Skin epidermis (tissue), 12 donors: Measurements from ENCODE around the gene METTL5.

Experiments used
- H3K27ac ChIP-seq, 21 experiments: fragments of 200-600 bp; sonication (generic) in 11 of 21; one replicate each; pipeline ENCODE4 v1.5.0; 2020; ENCODE audit warnings: mild to moderate bottlenecking in 3 of 21, inconsistent platforms in 2 of 21, moderate library complexity in 2 of 21
- H3K4me3 ChIP-seq, 7 experiments: fragments of 200-600 bp; sonication (generic) in 2 of 7; one replicate each; pipeline ENCODE4 v1.5.0; 2020; ENCODE audit warnings: inconsistent platforms in 2 of 7, mild to moderate bottlenecking in 2 of 7, moderate library complexity in 1 of 7

The METTL5 gene

DNA sequence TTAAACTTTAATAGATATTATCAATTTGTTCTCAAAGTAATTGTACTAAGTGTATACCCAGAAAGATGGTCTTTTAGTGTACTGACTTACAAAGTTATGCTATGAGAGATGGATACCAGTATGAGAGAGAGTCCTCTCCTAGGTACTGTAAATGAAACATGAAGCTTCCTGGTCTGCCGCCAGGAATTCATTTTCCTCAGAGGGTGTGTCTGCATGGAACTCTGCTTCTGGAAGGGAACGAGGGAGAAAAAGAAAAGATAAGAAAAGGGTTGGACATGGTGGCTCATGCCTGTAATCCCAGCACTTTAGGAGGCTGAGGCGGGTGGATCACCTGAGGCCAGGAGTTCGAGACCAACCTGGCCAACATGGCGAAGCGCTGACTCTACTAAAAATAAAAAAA lies 28.3 kb downstream of the METTL5 start:
- Histone ChIP-seq H3K27ac (no peak overlapping the region), H3K4me3 (no peak overlapping the region)

DNA sequence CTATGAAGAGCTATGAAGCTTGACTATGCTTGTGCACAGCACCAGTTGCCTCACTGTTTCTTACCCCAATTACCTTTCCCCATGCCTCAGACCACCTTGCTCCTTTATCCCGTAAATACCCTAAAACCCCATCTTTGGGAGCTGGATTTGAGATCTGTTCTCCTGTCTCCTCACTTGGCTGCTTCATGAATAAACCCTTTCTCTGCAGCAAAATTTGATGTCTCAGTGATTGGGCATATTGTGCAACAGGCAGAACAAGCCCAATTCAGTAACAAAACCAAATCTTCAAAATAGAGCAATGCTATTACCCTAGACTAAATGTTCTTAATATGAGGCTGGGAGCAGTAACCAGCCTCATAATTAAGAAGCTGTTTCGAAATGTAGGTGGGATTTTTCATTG lies 29.5 kb downstream of the METTL5 start:
- Histone ChIP-seq H3K4me3 (no peak overlapping the region), H3K27ac (no peak overlapping the region)

DNA sequence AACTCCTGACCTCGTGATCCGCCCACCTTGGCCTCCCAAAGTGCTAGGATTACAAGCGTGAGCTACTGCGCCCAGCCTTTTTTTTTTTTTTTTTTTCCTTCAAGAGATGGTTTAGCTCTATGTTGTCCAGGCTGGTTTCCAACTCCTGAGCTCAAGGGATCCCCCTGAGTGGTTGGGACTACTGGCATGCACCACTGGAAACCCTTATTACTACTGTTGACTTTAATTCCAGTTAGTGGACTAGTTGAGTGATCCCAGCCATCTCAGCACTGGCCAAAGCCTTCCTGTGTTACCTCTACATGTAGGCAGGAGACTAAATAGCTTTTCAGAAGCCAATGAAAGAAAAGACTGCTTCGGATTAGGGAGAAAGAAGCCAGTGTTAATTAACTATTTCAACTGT lies 34.1 kb downstream of the METTL5 start:
- no peak overlapping the region for H3K27ac ChIP-seq
- H3K4me3 ChIP-seq, result no peak overlapping the region

DNA sequence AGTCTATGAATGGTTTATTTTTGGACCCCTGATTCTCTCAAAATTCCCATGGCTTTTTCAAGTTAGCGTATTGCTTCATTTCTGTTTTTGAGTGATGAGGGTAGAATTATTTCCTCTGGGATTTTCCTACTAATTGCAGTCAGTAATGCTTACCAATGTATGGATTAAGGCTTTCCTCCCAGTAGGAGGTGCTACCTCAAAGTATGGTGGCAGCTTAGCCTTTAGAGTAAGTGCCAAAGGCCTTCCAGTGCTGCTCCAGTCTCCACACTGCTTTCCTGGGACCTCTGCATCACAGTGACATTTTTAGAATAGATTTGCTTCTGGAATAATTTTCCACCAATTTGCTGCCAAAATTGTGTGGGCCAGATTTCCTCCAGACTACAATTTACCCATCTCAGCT lies 42.2 kb downstream of the METTL5 start:
- Histone ChIP-seq H3K4me3 (no peak overlapping the region), H3K27ac (no peak overlapping the region)

DNA sequence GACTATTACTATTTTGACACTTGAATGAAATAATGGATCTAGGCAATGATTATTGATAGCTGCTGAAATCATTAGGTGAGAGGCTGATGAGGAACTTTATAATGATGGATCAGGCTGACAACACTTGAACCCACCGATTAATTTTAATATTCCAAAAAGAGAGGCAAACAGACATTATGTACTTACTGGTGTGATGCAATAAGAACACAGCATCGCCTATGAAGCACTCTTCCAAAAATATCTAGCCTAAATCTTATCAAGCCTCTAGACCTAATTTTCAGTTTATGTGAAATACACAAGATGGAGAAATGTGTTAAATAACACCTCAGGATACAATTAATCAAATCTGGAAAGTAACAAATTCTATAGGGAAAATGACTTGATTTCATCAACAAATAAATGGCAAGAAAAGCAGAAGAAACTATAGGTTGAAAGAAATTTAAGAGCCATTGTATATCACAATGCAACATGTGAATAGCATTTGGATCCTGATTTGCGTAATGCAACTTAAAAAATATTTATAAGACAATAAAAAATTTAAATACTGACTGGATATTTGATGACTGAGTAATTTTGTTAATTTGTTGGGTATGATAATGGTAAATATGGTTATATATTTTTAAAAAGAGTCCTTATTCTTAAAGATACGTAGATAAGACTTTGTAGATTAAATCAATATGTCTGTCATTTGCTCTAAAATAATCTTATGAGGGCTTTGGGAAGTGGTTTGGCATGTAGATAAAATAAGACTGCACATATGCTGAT lies 43.3 kb downstream of the METTL5 start:
- Histone ChIP-seq H3K4me3 (no peak overlapping the region), H3K27ac (no peak overlapping the region)

DNA sequence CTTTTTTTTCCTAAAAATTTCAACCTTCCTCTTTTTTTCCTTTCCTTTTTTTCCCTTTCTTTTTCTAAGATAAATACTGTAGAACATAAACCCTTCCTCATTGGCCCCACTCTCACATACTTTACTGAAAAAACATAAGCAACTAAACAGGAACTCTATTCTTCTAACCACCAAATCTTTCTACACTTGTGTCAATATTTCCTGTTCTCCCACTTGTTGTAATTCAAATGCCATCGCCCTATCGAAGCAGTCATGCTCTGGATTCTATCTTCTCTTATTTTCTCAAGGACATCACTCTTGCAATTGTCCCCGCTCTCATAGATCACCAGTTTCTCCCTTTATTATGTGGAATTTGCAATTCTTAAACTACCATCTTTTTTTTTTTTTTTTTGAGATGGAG lies 46.3 kb downstream of the METTL5 start:
- no peak overlapping the region for H3K4me3 ChIP-seq
- H3K27ac ChIP-seq, result no peak overlapping the region

DNA sequence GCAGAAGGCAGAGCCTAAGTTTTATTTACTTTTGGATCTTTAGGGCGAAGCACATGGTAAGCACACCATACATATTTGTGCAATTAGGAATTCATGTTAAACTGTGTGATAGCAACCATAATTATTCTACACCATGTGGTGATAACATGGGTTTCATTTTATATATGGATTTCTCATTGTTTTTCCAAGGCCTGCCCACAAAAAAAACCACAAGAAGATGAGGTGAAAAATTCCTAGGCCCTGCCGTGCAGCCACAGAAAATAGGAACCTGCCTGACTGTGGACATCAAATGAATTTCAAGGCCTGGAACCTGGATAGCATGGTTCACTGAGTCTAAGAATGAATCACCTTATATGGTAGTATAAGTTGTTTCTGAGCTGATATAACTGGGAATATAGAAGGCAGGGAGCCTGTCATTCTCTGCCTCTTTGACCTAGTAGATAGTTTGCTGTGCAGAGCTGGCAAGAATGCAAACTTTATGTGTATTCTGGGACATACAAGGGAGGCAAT lies 48.4 kb downstream of the METTL5 start:
- H3K4me3 ChIP-seq, result no peak overlapping the region
- no peak overlapping the region for H3K27ac ChIP-seq

DNA sequence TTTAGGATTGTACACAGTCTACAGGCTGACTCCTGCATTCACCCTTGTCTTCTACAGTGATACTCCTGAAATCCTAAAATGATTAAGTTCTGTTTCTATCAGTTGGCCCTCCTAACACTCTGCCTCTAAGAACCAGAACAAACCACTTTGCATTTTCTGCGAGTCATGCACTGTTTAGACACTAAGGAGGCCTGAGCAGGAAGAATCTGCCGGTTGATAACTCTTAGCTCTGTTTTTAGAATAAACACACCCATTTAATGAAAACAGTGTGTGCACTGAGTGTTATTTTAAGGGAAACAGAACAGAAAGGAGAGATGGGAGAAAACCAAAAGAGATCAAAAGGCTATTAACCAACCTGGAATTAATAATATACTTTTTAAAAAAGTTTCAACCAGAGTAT lies 48.9 kb downstream of the METTL5 start:
- Histone ChIP-seq H3K4me3 (no peak overlapping the region), H3K27ac (no peak overlapping the region)

DNA sequence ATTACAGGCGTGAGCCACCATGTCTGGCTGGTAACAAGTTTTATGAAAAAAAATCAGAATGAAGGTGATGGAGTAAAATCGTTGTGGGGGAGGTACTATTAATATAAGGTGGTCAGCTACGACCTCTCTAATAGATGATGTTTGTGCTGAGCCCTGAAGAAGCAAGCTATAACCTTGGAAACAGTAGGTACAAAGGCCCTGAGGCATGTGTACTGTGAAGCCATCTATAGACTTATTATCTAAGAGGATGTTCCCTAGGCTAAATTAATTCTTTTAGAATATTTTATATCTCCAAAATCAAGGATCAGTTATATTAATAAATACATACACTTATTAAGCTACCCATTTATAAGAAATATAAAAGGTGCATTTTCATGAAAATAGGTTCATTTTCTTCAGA lies 49.4 kb downstream of the METTL5 start:
- Histone ChIP-seq H3K4me3 (no peak overlapping the region), H3K27ac (no peak overlapping the region)

DNA sequence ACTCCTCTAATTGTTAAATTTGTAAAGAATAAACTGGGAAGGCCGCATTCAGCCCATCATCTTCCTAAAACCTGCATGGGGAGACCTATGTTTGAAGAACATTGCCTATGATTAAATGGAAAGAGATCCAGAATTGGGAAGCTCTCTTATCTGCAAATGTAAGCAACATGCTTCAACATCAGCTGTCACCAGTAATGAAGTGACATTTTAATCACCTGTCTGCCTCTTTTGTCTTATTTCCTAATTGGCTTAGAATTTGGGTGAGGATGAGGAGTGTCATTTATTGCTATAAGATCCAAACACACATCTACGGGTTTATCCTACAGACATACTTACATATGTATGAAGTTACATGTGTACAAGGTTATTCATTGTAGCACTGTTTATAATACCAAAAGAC lies 52.1 kb downstream of the METTL5 start:
- Histone ChIP-seq H3K27ac (no peak overlapping the region), H3K4me3 (no peak overlapping the region)

DNA sequence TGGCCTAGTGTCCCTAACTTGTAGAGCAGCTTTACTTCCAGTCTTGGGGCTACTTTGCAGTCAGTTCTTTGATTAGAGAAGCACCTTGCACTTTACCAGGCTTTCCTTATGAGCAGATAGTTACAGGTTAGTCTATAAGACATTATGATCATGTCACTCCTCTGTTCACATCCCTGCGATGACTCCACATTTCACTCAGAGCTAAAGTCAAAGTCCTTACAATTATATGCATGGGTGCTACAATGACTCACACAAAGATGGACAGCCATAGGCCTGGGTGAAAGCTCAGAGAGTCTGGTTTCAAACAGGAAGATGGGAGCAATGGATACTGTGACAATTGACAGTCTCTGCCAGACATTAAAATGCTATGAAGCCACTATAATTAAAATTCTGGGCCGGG lies 53.1 kb downstream of the METTL5 start:
- Histone ChIP-seq H3K4me3 (no peak overlapping the region), H3K27ac (no peak overlapping the region)

DNA sequence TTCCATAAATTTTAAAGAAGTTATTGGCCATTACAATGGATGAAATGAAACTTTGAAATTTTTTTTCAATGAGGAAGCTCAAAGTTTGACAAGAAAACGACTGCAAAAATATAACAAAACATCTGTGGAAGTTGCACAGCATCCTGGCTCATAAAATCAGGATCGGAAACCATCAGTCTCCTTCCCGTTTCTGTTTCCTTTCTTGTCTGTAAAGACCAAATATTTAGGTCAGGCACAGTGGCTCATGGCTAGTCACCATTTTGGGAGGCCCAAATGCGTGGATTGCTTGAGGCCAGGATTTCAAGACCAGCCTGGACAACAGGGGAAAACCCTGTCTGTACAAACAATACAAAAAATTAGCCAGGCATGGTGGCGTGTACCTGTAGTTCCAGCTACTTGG lies 53.7 kb downstream of the METTL5 start:
- no peak overlapping the region for H3K4me3 ChIP-seq
- H3K27ac ChIP-seq, result no peak overlapping the region

DNA sequence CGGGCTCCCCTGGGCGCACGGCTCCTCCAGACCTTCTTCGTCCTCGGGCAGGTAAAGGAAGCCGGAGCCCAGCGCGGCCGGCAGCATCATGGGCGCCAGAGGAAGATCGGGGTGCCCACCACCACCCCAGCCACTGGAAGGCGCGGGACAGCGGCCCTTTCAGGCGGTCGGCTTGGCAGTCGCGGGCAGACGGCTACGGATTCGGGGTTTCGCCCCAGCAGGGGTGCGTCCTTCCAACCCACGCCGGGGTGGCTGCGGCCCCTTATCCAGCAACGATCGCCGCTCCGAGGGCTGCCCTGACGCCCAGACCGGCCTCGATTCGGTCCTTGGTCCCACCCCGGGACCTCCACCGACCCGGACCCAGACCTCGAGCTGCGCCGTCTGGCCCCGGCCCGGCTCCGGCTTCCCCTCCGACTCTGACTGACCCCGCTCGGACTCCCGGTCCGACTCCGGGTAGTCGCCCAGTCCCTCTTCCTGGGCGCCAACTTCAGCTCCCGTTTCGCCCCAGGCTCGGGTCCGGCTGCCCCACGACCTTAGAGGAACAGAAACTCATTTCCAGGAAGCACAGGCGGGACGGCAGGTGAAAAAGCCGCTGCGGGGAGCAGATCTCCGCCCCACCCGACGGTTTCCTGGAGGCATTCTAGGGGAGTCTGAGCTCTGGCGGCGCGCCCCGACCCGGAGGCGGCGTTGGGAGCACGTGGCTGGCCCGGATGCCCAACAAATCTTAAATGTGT lies 56.3 kb downstream of the METTL5 start:
- Histone ChIP-seq H3K27ac (no peak overlapping the region), H3K4me3 (peak overlapping the region; percentile 10 to 40 (median 25))

DNA sequence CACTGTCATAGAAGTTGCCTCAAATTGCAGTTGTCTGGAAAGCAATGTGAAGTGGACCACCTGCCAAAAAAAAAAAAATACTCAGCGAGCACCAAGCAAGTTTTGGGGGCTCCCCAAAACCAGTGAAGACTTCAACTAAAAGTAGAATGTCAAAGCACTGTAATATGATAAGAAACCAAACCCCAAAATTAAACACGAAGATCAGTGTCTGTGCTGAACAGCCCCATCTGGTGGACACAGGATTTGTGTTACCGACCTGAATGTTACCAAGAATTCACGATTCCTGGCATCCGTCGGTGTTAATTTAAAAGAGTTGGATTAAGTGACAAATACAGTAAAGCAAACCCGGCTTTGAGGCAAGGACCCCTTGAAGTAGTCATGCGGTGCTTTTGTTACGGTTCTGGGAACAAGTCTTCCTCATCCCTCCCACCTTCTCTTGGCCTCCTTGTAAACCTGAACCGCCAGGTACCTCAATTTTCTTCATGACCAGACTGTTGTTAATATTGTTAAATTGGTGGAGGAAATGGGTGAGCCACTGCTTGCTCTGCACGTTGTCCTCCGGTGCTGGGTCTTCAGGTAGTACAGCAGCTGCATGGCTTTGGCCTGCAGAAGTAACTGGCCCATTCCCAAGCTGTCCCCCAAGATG lies 57.3 kb downstream of the METTL5 start:
- Histone ChIP-seq H3K4me3 (no peak overlapping the region), H3K27ac (no peak overlapping the region)

DNA sequence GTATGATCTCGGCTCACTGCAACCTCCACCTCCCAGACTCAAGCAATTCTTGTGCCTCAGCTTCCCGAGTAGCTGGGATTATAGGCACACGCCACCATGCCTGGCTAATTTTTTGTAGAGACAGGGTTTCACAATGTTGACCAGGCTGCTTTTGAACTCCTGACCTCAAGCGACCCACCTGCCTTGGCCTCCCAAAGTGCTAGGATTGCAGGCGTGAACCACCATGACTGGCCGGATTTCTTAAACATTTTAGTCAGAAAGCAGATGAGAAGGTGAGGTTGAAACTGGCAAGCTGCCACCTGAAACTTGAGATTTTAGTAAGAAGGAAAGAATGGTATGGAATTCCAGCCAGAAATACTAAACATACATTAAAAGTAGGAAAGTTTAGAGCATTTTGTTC lies 59.2 kb downstream of the METTL5 start:
- no peak overlapping the region for H3K27ac ChIP-seq
- H3K4me3 ChIP-seq, result no peak overlapping the region

DNA sequence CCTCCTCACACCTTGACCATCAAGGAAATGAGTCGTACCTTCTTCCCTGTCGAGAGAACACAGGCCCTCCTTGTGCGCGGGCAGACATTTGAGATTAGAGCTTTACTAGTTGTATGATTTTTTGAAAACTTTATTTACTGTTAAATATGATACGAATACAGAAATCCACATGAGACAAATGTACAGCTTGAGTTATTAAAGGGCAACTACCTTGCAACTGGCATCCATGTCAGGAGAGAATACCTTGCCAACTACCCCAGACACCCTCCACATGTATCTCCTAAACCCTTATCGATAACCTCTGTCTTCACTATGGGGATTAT lies 62.8 kb downstream of the METTL5 start:
- H3K27ac ChIP-seq, result no peak overlapping the region
- no peak overlapping the region for H3K4me3 ChIP-seq
